Measurements from ENCODE around the gene CR1. TPM values are rescaled to one million over a fixed set of nuclear protein-coding genes. Genes with fewer than 3 reads are reported as not detected.

Gene CR1
- total RNA-seq, 1 experiment from 2014 or later = 0.07 TPM

DNA sequence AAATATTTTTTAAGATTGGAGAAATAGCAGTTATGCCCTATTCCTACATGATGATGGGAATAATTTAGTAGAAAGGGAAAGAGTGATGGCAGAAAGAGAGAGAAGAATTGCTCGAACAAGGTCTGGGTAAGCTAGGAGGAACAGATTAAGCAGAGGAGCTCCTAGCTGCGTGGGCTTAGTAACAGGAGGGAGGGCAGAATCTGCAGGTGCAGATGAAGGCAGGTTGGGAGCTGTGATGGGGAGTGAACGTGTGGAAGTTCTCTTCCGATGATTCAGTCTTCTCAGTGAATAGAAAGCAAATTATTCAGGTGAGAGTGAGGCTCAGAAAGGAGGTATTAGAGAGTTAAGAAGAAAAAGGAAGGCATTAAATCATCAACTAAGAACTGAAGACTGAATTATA, 8.3 kb upstream of the CR1 start:
- POLR2A ChIA-PET = no interaction called here
- no peaks in the 10 kb centered on the region for H3K36me3 ChIP-seq (ENCODE audit: control insufficient read depth in 1 of 2, insufficient read depth in 2 of 2, low read length in 2 of 2)
- no peaks in the 10 kb centered on the region for H3K9me2 ChIP-seq (ENCODE audit: insufficient read depth)
- no peak overlapping the region for H3K27ac ChIP-seq (ENCODE audit: low read depth, low read length)
- CTCF ChIA-PET = no interaction called here
- H3K4me3 ChIP-seq (replicated peaks in 1 of 2; ENCODE audit: low read depth in 1 of 2, low read length in 2 of 2) = no peak overlapping the region
- H4K20me1 ChIP-seq (ENCODE audit: insufficient read depth) = no peaks in the 10 kb centered on the region
- no peaks in the 10 kb centered on the region for H3K4me1 ChIP-seq (ENCODE audit: control insufficient read depth in 1 of 2, insufficient read depth in 2 of 2, low read length in 2 of 2)
- no peak overlapping the region for H2AFZ ChIP-seq (ENCODE audit: low read depth, low read length, poor library complexity, severe bottlenecking)
- no peaks in the 10 kb centered on the region for H3K79me2 ChIP-seq (ENCODE audit: insufficient read depth, low read length)
- ATAC-seq = no peak
- DNase-seq (ENCODE audit: low read depth, low spot score) = no peak
- no peak for TF ChIP-seq ZNF274 (IDR thresholded peaks at IDR 0.05; ENCODE audit: low read depth, low read length)
- TF ChIP-seq EZH2 (IDR thresholded peaks at IDR 0.05) = no peak
- H3K4me2 ChIP-seq (ENCODE audit: low read length) = no peak overlapping the region
- no peaks in the 10 kb centered on the region for H3K27me3 ChIP-seq (ENCODE audit: insufficient read depth, low read length)
- no TSS peak for BruUV-seq (replicated peaks)
- intact Hi-C loops (cut with micrococcal nuclease) = no loop called here
- no peaks in the 10 kb centered on the region for H3K9me3 ChIP-seq (ENCODE audit: control insufficient read depth in 1 of 2, insufficient read depth in 1 of 2, low read depth in 1 of 2, low read length in 2 of 2)
- H3K9ac ChIP-seq (ENCODE audit: low read length) = no peak overlapping the region
- RAD21 ChIA-PET (ENCODE audit: low non-redundant PET in 1 of 2, low total read pairs in 2 of 2, uncharacterized antibody in 2 of 2, unreplicated experiment in 2 of 2) = no interaction called here

DNA sequence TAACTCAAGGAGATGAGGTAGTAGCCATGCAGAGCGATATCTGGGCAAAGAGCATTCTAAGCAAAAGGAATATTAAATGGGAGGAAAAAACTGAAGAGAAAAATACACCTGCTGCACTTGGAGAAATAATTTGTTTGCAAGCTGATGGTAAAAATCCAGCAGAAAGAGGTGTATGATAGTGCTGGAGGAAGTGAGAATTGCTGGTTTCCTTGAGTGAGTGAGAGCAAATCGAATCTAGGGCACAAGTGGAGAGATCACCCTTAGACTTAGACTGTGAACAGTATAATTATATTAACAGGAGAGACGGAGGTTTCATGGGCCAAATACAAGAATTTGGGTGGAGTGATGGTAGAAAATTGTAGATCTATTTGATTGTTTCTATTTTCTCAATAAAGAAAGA, 2.7 kb upstream of the CR1 start:
- Histone ChIP-seq H3K36me3 (ENCODE audit: control insufficient read depth in 1 of 2, insufficient read depth in 2 of 2, low read length in 2 of 2) (no peaks in the 10 kb centered on the region), H3K27me3 (ENCODE audit: insufficient read depth, low read length) (no peaks in the 10 kb centered on the region), H3K9me2 (ENCODE audit: insufficient read depth) (no peaks in the 10 kb centered on the region), H3K27ac (ENCODE audit: low read depth, low read length) (no peak overlapping the region), H3K9me3 (ENCODE audit: control insufficient read depth in 1 of 2, insufficient read depth in 1 of 2, low read depth in 1 of 2, low read length in 2 of 2) (no peaks in the 10 kb centered on the region), H3K79me2 (ENCODE audit: insufficient read depth, low read length) (no peaks in the 10 kb centered on the region), H3K4me1 (ENCODE audit: control insufficient read depth in 1 of 2, insufficient read depth in 2 of 2, low read length in 2 of 2) (no peaks in the 10 kb centered on the region), H3K4me3 (replicated peaks in 1 of 2; ENCODE audit: low read depth in 1 of 2, low read length in 2 of 2) (no peak overlapping the region), H3K4me2 (ENCODE audit: low read length) (no peak overlapping the region), H3K9ac (ENCODE audit: low read length) (no peak overlapping the region), H4K20me1 (ENCODE audit: insufficient read depth) (no peaks in the 10 kb centered on the region), H2AFZ (ENCODE audit: low read depth, low read length, poor library complexity, severe bottlenecking) (no peak overlapping the region)
- ATAC-seq = no peak
- ChIA-PET RAD21 (ENCODE audit: low non-redundant PET in 1 of 2, low total read pairs in 2 of 2, uncharacterized antibody in 2 of 2, unreplicated experiment in 2 of 2) (no interaction called here), CTCF (no interaction called here), POLR2A (no interaction called here)
- no TSS peak for BruUV-seq (replicated peaks)
- intact Hi-C loops (cut with micrococcal nuclease) = no loop called here
- DNase-seq (ENCODE audit: low read depth, low spot score) = no peak
- TF ChIP-seq POLR2A (IDR thresholded peaks at IDR 0.05; ENCODE audit: borderline replicate concordance, extremely low read depth, insufficient read depth, insufficient read length) (no peak), POLR2AphosphoS5 (IDR thresholded peaks at IDR 0.05; ENCODE audit: low read depth, low read length) (no peak), ZFX (IDR thresholded peaks at IDR 0.05) (no peak), CBX3 (IDR thresholded peaks at IDR 0.05; ENCODE audit: low read depth) (no peak), EZH2phosphoT487 (IDR thresholded peaks at IDR 0.05; ENCODE audit: borderline replicate concordance) (no peak), ELF1 (IDR thresholded peaks at IDR 0.05; ENCODE audit: borderline replicate concordance, low read depth) (no peak), ZNF274 (IDR thresholded peaks at IDR 0.05; ENCODE audit: low read depth, low read length) (no peak), FOSL1 (IDR thresholded peaks at IDR 0.05; ENCODE audit: low read depth) (no peak), EZH2 (IDR thresholded peaks at IDR 0.05) (no peak), CEBPB (IDR thresholded peaks at IDR 0.05; ENCODE audit: low read depth) (no peak)
- TF ChIP-seq, protein P1, sequence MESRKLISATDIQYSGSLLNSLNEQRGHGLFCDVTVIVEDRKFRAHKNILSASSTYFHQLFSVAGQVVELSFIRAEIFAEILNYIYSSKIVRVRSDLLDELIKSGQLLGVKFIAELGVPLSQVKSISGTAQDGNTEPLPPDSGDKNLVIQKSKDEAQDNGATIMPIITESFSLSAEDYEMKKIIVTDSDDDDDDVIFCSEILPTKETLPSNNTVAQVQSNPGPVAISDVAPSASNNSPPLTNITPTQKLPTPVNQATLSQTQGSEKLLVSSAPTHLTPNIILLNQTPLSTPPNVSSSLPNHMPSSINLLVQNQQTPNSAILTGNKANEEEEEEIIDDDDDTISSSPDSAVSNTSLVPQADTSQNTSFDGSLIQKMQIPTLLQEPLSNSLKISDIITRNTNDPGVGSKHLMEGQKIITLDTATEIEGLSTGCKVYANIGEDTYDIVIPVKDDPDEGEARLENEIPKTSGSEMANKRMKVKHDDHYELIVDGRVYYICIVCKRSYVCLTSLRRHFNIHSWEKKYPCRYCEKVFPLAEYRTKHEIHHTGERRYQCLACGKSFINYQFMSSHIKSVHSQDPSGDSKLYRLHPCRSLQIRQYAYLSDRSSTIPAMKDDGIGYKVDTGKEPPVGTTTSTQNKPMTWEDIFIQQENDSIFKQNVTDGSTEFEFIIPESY (IDR thresholded peaks at IDR 0.05; ENCODE audit: extremely low read depth, insufficient replicate concordance, low read length) = no peak
- TF ChIP-seq, protein P2, sequence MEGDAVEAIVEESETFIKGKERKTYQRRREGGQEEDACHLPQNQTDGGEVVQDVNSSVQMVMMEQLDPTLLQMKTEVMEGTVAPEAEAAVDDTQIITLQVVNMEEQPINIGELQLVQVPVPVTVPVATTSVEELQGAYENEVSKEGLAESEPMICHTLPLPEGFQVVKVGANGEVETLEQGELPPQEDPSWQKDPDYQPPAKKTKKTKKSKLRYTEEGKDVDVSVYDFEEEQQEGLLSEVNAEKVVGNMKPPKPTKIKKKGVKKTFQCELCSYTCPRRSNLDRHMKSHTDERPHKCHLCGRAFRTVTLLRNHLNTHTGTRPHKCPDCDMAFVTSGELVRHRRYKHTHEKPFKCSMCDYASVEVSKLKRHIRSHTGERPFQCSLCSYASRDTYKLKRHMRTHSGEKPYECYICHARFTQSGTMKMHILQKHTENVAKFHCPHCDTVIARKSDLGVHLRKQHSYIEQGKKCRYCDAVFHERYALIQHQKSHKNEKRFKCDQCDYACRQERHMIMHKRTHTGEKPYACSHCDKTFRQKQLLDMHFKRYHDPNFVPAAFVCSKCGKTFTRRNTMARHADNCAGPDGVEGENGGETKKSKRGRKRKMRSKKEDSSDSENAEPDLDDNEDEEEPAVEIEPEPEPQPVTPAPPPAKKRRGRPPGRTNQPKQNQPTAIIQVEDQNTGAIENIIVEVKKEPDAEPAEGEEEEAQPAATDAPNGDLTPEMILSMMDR (IDR thresholded peaks at IDR 0.05 in 2 of 3, conservative IDR thresholded peaks at IDR 0.05 in 1 of 3; ENCODE audit: borderline replicate concordance in 1 of 3, insufficient read depth in 1 of 3, low read depth in 2 of 3, low read length in 2 of 3) = no peak
- TF ChIP-seq, protein P3, sequence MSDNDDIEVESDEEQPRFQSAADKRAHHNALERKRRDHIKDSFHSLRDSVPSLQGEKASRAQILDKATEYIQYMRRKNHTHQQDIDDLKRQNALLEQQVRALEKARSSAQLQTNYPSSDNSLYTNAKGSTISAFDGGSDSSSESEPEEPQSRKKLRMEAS (IDR thresholded peaks at IDR 0.05) = no peak
- TF ChIP-seq, protein P4, sequence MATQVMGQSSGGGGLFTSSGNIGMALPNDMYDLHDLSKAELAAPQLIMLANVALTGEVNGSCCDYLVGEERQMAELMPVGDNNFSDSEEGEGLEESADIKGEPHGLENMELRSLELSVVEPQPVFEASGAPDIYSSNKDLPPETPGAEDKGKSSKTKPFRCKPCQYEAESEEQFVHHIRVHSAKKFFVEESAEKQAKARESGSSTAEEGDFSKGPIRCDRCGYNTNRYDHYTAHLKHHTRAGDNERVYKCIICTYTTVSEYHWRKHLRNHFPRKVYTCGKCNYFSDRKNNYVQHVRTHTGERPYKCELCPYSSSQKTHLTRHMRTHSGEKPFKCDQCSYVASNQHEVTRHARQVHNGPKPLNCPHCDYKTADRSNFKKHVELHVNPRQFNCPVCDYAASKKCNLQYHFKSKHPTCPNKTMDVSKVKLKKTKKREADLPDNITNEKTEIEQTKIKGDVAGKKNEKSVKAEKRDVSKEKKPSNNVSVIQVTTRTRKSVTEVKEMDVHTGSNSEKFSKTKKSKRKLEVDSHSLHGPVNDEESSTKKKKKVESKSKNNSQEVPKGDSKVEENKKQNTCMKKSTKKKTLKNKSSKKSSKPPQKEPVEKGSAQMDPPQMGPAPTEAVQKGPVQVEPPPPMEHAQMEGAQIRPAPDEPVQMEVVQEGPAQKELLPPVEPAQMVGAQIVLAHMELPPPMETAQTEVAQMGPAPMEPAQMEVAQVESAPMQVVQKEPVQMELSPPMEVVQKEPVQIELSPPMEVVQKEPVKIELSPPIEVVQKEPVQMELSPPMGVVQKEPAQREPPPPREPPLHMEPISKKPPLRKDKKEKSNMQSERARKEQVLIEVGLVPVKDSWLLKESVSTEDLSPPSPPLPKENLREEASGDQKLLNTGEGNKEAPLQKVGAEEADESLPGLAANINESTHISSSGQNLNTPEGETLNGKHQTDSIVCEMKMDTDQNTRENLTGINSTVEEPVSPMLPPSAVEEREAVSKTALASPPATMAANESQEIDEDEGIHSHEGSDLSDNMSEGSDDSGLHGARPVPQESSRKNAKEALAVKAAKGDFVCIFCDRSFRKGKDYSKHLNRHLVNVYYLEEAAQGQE (IDR thresholded peaks at IDR 0.05; ENCODE audit: low read depth) = no peak

All from HCT116 (cell line).